Activated T-helper 1 cell treated with anti-CD3 and anti-CD28 coated beads, Interleukin-12 subunit alpha, Interleukin-12 subunit beta, Interleukin-2, Interleukin-4 antibody, amounts not matched to agents 30 ng/mL and 10 ng/mL and 1 ng/mL, durations not matched to agents 14 hours and 24 hours and 36 hours (primary cell): Measurements from ENCODE around the gene BCAT1. TPM values are rescaled to one million over a fixed set of nuclear protein-coding genes. Genes with fewer than 3 reads are reported as not detected.

ENCODE experiments used
- DNase-seq: peaks from one replicate; pipeline ENCODE4 v3.0.0; 2021; ENCODE audit warnings: low spot score
- H3K27ac Mint-ChIP-seq: one replicate; pipeline ENCODE4 v1.8.0; 2021; ENCODE audit warnings: mild to moderate bottlenecking, mixed read lengths
- H3K27me3 Mint-ChIP-seq: one replicate; pipeline ENCODE4 v1.8.0; 2022; ENCODE audit warnings: mild to moderate bottlenecking, moderate library complexity, mixed read lengths; ENCODE audit not compliant: insufficient read depth
- H3K36me3 Mint-ChIP-seq: one replicate; pipeline ENCODE4 v1.8.0; 2021; ENCODE audit warnings: low read depth, mixed read lengths
- H3K4me1 Mint-ChIP-seq: one replicate; pipeline ENCODE4 v1.8.0; 2021; ENCODE audit warnings: low read depth, mixed read lengths
- H3K4me3 Mint-ChIP-seq: one replicate; pipeline ENCODE4 v1.8.0; 2021; ENCODE audit warnings: mild to moderate bottlenecking, moderate library complexity, mixed read lengths
- H3K9me3 Mint-ChIP-seq: one replicate; pipeline ENCODE4 v1.8.0; 2021; ENCODE audit warnings: mixed read lengths
- intact Hi-C: fragments of 100-400 bp; cut with micrococcal nuclease; formaldehyde crosslinking; loops from one replicate; pipeline ENCODE4 v1.15.1; 2024
- total RNA-seq: library from RNA; stranded (reverse); gene quantifications from 2 replicates; pipeline ENCODE4 v1.2.3, GENCODE V29; 2022

BCAT1 gene
- total RNA-seq, 1 donor from 2014 or later: 37.3 TPM

- no peak for DNase-seq
- no peak overlapping the region for H3K4me3 Mint-ChIP-seq
- intact Hi-C loops: no loop called here
- H3K9me3 Mint-ChIP-seq: peaks cover 3% of the 10 kb centered on the region
- no peak overlapping the region for H3K27ac Mint-ChIP-seq
- H3K27me3 Mint-ChIP-seq: no peaks in the 10 kb centered on the region
- no peaks in the 10 kb centered on the region for H3K36me3 Mint-ChIP-seq
- no peaks in the 10 kb centered on the region for H3K4me1 Mint-ChIP-seq
These were observed 178.1 kb downstream of the BCAT1 start for GRCh38 chr12:24770821-24771220.

GRCh38 chr12:24770334-24770733 lies 178.6 kb downstream of the BCAT1 start:
- peaks cover 3% of the 10 kb centered on the region for H3K9me3 Mint-ChIP-seq
- H3K4me3 Mint-ChIP-seq: no peak overlapping the region
- no peak overlapping the region for H3K27ac Mint-ChIP-seq
- DNase-seq: no peak
- no peaks in the 10 kb centered on the region for H3K4me1 Mint-ChIP-seq
- H3K27me3 Mint-ChIP-seq: no peaks in the 10 kb centered on the region
- intact Hi-C loops: no loop called here
- no peaks in the 10 kb centered on the region for H3K36me3 Mint-ChIP-seq

GRCh38 chr12:24769682-24770081 lies 179.2 kb downstream of the BCAT1 start:
- Mint-ChIP-seq H3K9me3 (peaks cover 3% of the 10 kb centered on the region), H3K4me3 (no peak overlapping the region), H3K36me3 (no peaks in the 10 kb centered on the region), H3K27me3 (no peaks in the 10 kb centered on the region), H3K27ac (no peak overlapping the region), H3K4me1 (peaks cover 4% of the 10 kb centered on the region)
- DNase-seq: no peak
- intact Hi-C loops: no loop called here

GRCh38 chr12:24768415-24768814 lies 180.5 kb downstream of the BCAT1 start:
- no peak for DNase-seq
- H3K27me3 Mint-ChIP-seq: no peaks in the 10 kb centered on the region
- intact Hi-C loops: no loop called here
- peaks cover 3% of the 10 kb centered on the region for H3K9me3 Mint-ChIP-seq
- H3K4me3 Mint-ChIP-seq: no peak overlapping the region
- H3K27ac Mint-ChIP-seq: no peak overlapping the region
- peaks cover 1% of the 10 kb centered on the region for H3K36me3 Mint-ChIP-seq
- H3K4me1 Mint-ChIP-seq: peaks cover 7% of the 10 kb centered on the region

GRCh38 chr12:24767016-24767415 lies 181.9 kb downstream of the BCAT1 start:
- Mint-ChIP-seq H3K36me3 (peaks cover 1% of the 10 kb centered on the region), H3K4me1 (peaks cover 7% of the 10 kb centered on the region), H3K27me3 (no peaks in the 10 kb centered on the region), H3K9me3 (peaks cover 3% of the 10 kb centered on the region), H3K4me3 (no peak overlapping the region), H3K27ac (no peak overlapping the region)
- intact Hi-C loops: loop anchor here (1.0 to 2.0 kb wide), 4 partner anchors 12 to 72 kb away; no protein-coding TSS in a partner anchor
- DNase-seq: no peak

GRCh38 chr12:24764712-24765111 lies 184.2 kb downstream of the BCAT1 start:
- Mint-ChIP-seq H3K27me3 (no peaks in the 10 kb centered on the region), H3K4me1 (peaks cover 7% of the 10 kb centered on the region), H3K9me3 (no peaks in the 10 kb centered on the region), H3K36me3 (peaks cover 1% of the 10 kb centered on the region), H3K4me3 (no peak overlapping the region), H3K27ac (no peak overlapping the region)
- DNase-seq: no peak
- intact Hi-C loops: no loop called here

- DNase-seq: no peak
- no peak overlapping the region for H3K27ac Mint-ChIP-seq
- H3K9me3 Mint-ChIP-seq: no peaks in the 10 kb centered on the region
- peaks cover 1% of the 10 kb centered on the region for H3K36me3 Mint-ChIP-seq
- peaks cover 12% of the 10 kb centered on the region for H3K4me1 Mint-ChIP-seq
- intact Hi-C loops: no loop called here
- H3K27me3 Mint-ChIP-seq: no peaks in the 10 kb centered on the region
- H3K4me3 Mint-ChIP-seq: no peak overlapping the region
These were observed 188.1 kb downstream of the BCAT1 start for GRCh38 chr12:24760606-24761378.

- Mint-ChIP-seq H3K36me3 (peaks cover 1% of the 10 kb centered on the region), H3K4me3 (no peak overlapping the region), H3K27me3 (no peaks in the 10 kb centered on the region), H3K27ac (no peak overlapping the region), H3K9me3 (no peaks in the 10 kb centered on the region), H3K4me1 (peaks cover 16% of the 10 kb centered on the region)
- intact Hi-C loops: no loop called here
- DNase-seq: no peak
These were observed 188.7 kb downstream of the BCAT1 start for GRCh38 chr12:24760162-24760561.

Other genes starting within 250 kb of the BCAT1 start
- gene DNAI7, start 246.1 kb upstream of the BCAT1 start, total RNA-seq: 0.23 TPM in 1 of 2 replicates, not detected in the other
- 9.7 and 10.4 TPM in 2 replicates for gene ETFRF1, start 246.1 kb upstream of the BCAT1 start, total RNA-seq